ENCODE data around the gene DGCR6L.
"Not testable (repeated sequence)": the region's sequence is repeated elsewhere in the genome, so short reads cannot be mapped to it uniquely, and the experiment has no call there.

The DGCR6L gene

GRCh38 chr22:20308806-20309650 lies 10.8 kb downstream of the DGCR6L start:
- not testable (repeated sequence) for DNase-seq (ENCODE audit: low spot score)

- not testable (repeated sequence) for DNase-seq (ENCODE audit: low spot score)
Observed at GRCh38 chr22:20307448-20308447, 12.1 kb downstream of the DGCR6L start.

- not testable (repeated sequence) for DNase-seq (ENCODE audit: low spot score)
Observed at GRCh38 chr22:20306646-20307447, 13.0 kb downstream of the DGCR6L start.

GRCh38 chr22:20305894-20306645 lies 13.8 kb downstream of the DGCR6L start:
- DNase-seq (ENCODE audit: low spot score): no peak

- not testable (repeated sequence) for DNase-seq (ENCODE audit: low spot score)
Observed at GRCh38 chr22:20305230-20305893, 14.5 kb downstream of the DGCR6L start.

- no peak for DNase-seq (ENCODE audit: low spot score)
Observed at GRCh38 chr22:20304646-20305045, 15.2 kb downstream of the DGCR6L start.

GRCh38 chr22:20303229-20303534 lies 16.7 kb downstream of the DGCR6L start:
- not testable (repeated sequence) for DNase-seq (ENCODE audit: low spot score)

- DNase-seq (ENCODE audit: low spot score): no peak
Observed at GRCh38 chr22:20302438-20303228, 17.2 kb downstream of the DGCR6L start.

DNA sequence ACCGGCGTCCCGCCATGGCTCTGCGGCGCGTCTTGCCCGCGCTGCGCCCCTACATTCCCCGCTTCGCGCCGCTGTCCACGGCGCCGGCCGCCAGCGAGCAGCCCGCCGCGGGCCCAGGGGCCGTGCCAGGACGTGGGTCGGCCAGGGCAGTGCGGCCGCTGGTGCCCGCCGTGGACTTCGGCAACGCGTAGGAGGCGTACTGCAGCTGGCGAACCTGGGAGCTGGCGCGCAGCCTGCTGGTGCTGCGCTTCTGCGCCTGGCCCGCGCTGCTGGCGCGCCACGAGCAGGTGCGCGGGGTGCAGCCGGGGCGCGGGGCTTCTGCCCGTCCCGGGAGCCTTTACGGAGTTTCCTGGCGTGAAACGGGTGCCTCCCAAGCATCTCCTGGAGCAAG lies 20.1 kb downstream of the DGCR6L start:
- DNase-seq (ENCODE audit: low spot score): no peak

GRCh38 chr22:20298803-20299745 lies 20.8 kb downstream of the DGCR6L start:
- DNase-seq (ENCODE audit: low spot score): peak; percentile 92

DNA sequence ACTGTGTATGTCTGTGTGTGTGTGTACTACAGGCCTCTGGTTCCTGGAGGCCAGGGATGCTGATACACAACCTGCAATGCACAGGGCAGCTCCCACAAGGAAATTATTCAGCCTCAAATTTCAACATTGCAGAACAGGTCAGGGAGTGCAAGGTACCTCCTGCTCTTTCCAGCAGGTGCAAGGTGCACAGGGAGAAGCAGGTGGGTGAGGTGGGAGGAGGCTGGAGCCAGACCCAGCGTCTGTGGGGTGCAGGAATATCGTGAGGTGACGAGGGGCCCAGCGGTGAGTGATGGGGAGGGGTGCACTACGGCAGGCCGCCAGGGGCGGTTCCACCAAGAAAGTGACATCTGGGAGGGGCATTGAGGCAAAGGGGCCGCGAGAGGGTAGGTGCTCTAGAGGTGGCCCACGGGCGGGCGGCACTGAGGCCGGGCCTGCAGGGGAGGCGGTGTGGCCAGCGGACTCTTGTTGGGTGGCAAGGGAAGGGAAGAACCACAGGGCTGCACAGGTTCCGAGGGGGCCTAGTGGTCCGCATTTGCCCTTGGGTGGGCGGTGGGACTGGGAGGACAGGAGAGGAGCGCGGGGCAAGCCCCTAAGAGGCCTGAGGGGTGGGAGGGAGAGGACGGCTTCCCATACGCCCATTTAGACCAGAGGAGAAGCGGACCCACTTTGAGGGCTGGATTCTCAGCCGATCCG lies 21.6 kb downstream of the DGCR6L start:
- no peak for DNase-seq (ENCODE audit: low spot score)

DNA sequence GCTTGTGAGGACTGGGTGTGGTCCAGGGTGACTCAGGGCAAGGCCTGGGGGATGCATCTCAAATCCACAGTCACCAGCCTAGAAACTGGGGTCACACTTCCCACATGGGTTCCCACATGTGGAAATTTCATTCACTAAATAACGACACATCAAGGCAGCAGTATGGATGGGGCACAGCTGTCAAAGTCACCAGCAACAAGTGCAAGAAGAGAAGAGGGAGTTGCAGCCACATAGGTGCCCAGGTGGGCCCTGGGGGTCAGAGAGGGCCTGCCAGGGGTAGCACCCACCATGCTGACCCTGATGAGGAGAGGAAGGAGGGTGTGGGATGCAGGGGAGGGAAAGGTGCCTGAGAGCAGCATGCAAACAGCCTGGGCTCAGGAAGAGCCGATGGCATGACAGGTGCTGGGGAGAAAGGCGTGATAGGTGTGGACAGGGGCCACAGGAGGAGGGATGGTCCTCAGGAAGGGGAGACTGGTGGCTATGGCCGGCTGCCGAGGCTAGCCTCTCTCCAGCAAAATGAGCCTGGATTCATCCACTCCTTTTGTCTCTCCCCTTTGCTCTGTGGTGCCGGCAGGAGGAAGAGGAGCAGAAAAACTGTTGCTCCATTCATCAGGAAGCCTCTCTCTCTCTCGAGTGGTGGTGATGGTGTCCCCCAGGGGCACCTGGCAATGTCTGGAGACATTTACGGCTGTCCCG lies 22.3 kb downstream of the DGCR6L start:
- no peak for DNase-seq (ENCODE audit: low spot score)

DNA sequence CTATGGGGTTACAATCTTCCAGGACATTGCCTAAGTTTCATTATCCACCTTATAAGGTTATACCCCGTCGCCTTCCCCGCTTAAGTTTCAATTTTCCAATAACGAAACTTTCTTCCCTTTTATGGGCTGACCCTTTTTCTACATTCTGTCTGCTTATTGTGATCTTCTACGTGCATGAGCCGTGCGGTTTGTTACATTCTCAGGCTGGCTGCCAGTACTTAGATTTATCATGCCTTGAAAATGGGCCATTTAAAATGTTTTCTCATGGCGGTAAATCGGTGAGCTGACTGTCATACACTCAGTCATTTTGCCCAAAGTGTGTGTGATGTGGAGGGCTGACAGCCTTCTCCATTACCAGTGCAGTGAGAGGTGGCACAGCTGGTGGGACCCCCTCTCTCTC lies 23.3 kb downstream of the DGCR6L start:
- no peak for DNase-seq (ENCODE audit: low spot score)

- DNase-seq (ENCODE audit: low spot score): no peak
Observed at GRCh38 chr22:20295262-20296064, 24.4 kb downstream of the DGCR6L start.

GRCh38 chr22:20292673-20293232 lies 27.1 kb downstream of the DGCR6L start:
- no peak for DNase-seq (ENCODE audit: low spot score)

GRCh38 chr22:20292108-20292507 lies 27.8 kb downstream of the DGCR6L start:
- DNase-seq (ENCODE audit: low spot score): no peak
